Activated B cell treated with CpG ODN at 0.5 μM for 24 hours (primary cell): Measurements from ENCODE around the gene GRIK4. TPM values are rescaled to one million over a fixed set of nuclear protein-coding genes. Genes with fewer than 3 reads are reported as not detected.

ENCODE experiments used
- ATAC-seq: fragments of 200-7000 bp; cut with Tn5 transposase; one replicate; pipeline ENCODE4 v1.10.0; 2021; ENCODE audit warnings: low read depth, mild to moderate bottlenecking, moderate library complexity
- CTCF ChIA-PET: fragments of 350-600 bp; sonication (Branson Sonifier 250); formaldehyde crosslinking; loops from one replicate; lab custom pipeline; 2021; ENCODE audit warnings: antibody characterized with exemption; lab: Charles Lee
- POLR2A ChIA-PET: fragments of 350-600 bp; sonication (Branson Sonifier 250); formaldehyde crosslinking; loops from one replicate; lab custom pipeline; 2021; ENCODE audit warnings: antibody characterized with exemption; lab: Charles Lee
- DNase-seq: peaks from one replicate; pipeline ENCODE4 v3.0.0; 2022
- H3K27ac Mint-ChIP-seq: one replicate; pipeline ENCODE4 v1.8.0; 2020; ENCODE audit warnings: mixed read lengths
- H3K27me3 Mint-ChIP-seq: one replicate; pipeline ENCODE4 v1.8.0; 2021; ENCODE audit warnings: mixed read lengths
- H3K36me3 Mint-ChIP-seq: one replicate; pipeline ENCODE4 v1.8.0; 2021; ENCODE audit warnings: low read depth, mixed read lengths
- H3K4me1 Mint-ChIP-seq: one replicate; pipeline ENCODE4 v1.8.0; 2021; ENCODE audit warnings: mixed read lengths
- H3K4me3 Mint-ChIP-seq: one replicate; pipeline ENCODE4 v1.8.0; 2020; ENCODE audit warnings: mild to moderate bottlenecking, mixed read lengths
- H3K9me3 Mint-ChIP-seq: one replicate; pipeline ENCODE4 v1.8.0; 2020; ENCODE audit warnings: mixed read lengths
- intact Hi-C: fragments of 100-400 bp; cut with micrococcal nuclease; formaldehyde crosslinking; loops from one replicate; pipeline ENCODE4 v1.15.1; 2024
- total RNA-seq: library from RNA; stranded (reverse); gene quantifications from 2 replicates; pipeline ENCODE4 v1.2.3, GENCODE V29; 2022
- TF ChIP-seq, protein P1 (sequence below): fragments of 200-600 bp; IDR thresholded peaks from one replicate; pipeline ENCODE4 v1.8.0; 2022; ENCODE audit warnings: antibody characterized with exemption, mild to moderate bottlenecking

GRIK4 gene
- total RNA-seq, 1 donor from 2014 or later = not detected

GRCh38 chr11:120471994-120472393, 39.6 kb upstream of the GRIK4 start:
- intact Hi-C loops = no loop called here
- POLR2A ChIA-PET = no interaction called here
- H3K9me3 Mint-ChIP-seq = no peaks in the 10 kb centered on the region
- H3K4me1 Mint-ChIP-seq = no peaks in the 10 kb centered on the region
- no peaks in the 10 kb centered on the region for H3K27me3 Mint-ChIP-seq
- no peak overlapping the region for H3K27ac Mint-ChIP-seq
- TF ChIP-seq, protein P1, sequence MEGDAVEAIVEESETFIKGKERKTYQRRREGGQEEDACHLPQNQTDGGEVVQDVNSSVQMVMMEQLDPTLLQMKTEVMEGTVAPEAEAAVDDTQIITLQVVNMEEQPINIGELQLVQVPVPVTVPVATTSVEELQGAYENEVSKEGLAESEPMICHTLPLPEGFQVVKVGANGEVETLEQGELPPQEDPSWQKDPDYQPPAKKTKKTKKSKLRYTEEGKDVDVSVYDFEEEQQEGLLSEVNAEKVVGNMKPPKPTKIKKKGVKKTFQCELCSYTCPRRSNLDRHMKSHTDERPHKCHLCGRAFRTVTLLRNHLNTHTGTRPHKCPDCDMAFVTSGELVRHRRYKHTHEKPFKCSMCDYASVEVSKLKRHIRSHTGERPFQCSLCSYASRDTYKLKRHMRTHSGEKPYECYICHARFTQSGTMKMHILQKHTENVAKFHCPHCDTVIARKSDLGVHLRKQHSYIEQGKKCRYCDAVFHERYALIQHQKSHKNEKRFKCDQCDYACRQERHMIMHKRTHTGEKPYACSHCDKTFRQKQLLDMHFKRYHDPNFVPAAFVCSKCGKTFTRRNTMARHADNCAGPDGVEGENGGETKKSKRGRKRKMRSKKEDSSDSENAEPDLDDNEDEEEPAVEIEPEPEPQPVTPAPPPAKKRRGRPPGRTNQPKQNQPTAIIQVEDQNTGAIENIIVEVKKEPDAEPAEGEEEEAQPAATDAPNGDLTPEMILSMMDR = no peak
- H3K36me3 Mint-ChIP-seq = peaks cover 54% of the 10 kb centered on the region
- H3K4me3 Mint-ChIP-seq = no peak overlapping the region
- ATAC-seq (no peak), DNase-seq (no peak)
- CTCF ChIA-PET = no interaction called here

DNA sequence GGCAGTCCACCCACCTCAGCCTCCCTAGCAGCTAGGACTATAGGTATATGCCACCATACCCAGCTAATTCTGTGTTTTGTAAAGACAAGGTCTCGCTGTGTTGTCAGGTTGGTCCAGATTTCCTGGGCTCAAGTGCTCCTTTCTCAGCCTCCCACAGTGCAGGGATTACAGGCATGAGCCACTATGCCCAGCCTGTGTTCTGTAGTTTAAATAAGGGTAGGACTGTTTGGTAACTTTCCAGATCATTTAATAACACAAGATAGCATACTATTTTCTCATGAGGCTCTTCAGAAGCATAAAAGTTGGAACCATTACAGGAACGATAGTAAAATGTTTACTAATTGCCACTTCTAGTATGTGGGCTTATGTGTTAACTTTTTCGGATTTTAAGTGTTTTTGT, 38.0 kb upstream of the GRIK4 start:
- no peaks in the 10 kb centered on the region for H3K4me1 Mint-ChIP-seq
- TF ChIP-seq, protein P1 = no peak
- peaks cover 55% of the 10 kb centered on the region for H3K36me3 Mint-ChIP-seq
- no peak overlapping the region for H3K27ac Mint-ChIP-seq
- intact Hi-C loops = no loop called here
- H3K9me3 Mint-ChIP-seq = no peaks in the 10 kb centered on the region
- H3K4me3 Mint-ChIP-seq = no peak overlapping the region
- POLR2A ChIA-PET = no interaction called here
- ATAC-seq (no peak), DNase-seq (no peak)
- CTCF ChIA-PET = no interaction called here
- no peaks in the 10 kb centered on the region for H3K27me3 Mint-ChIP-seq

DNA sequence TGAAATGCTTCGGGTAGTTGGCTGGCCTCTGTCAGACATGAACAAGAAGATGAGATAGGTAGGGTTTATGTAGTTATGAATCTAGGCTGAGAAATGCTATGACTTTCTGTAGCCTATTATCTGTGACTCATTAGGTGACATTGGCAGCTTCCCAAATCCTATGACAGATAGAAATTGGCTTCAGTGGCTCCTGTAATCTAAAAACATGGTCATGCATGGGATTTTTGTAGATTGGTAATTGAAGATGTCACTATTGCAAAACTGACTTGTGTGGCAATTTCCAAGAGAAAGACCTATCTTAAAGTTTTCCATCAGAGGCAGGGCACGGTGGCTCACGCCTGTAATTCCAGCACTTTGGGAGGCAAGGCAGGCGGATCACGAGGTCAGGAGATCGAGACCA, 29.4 kb upstream of the GRIK4 start:
- intact Hi-C loops = no loop called here
- H3K36me3 Mint-ChIP-seq = peaks cover 55% of the 10 kb centered on the region
- H3K27me3 Mint-ChIP-seq = no peaks in the 10 kb centered on the region
- H3K9me3 Mint-ChIP-seq = no peaks in the 10 kb centered on the region
- DNase-seq (no peak), ATAC-seq (no peak)
- no peak overlapping the region for H3K27ac Mint-ChIP-seq
- ChIA-PET CTCF (no interaction called here), POLR2A (interaction anchor here (0.6 kb wide), 1 partner anchor 838 kb away, joined by 3 read pairs; no protein-coding TSS in a partner anchor)
- no peaks in the 10 kb centered on the region for H3K4me1 Mint-ChIP-seq
- TF ChIP-seq, protein P1 = no peak
- no peak overlapping the region for H3K4me3 Mint-ChIP-seq

- no peak overlapping the region for H3K27ac Mint-ChIP-seq
- TF ChIP-seq, protein P1 = no peak
- H3K4me3 Mint-ChIP-seq = no peak overlapping the region
- DNase-seq = no peak
- ChIA-PET CTCF (no interaction called here), POLR2A (no interaction called here)
- peaks cover 39% of the 10 kb centered on the region for H3K36me3 Mint-ChIP-seq
- H3K27me3 Mint-ChIP-seq = no peaks in the 10 kb centered on the region
- intact Hi-C loops = no loop called here
- no peaks in the 10 kb centered on the region for H3K9me3 Mint-ChIP-seq
- no peaks in the 10 kb centered on the region for H3K4me1 Mint-ChIP-seq
- no peak for ATAC-seq
Observed at GRCh38 chr11:120484722-120485121, 26.8 kb upstream of the GRIK4 start.

GRCh38 chr11:120486138-120486537, 25.4 kb upstream of the GRIK4 start:
- H3K36me3 Mint-ChIP-seq = peaks cover 26% of the 10 kb centered on the region
- H3K4me1 Mint-ChIP-seq = no peaks in the 10 kb centered on the region
- no peak overlapping the region for H3K27ac Mint-ChIP-seq
- H3K9me3 Mint-ChIP-seq = no peaks in the 10 kb centered on the region
- H3K4me3 Mint-ChIP-seq = no peak overlapping the region
- CTCF ChIA-PET = no interaction called here
- TF ChIP-seq, protein P1 = no peak
- no peaks in the 10 kb centered on the region for H3K27me3 Mint-ChIP-seq
- POLR2A ChIA-PET = no interaction called here
- intact Hi-C loops = no loop called here
- DNase-seq (no peak), ATAC-seq (no peak)
